HG03108 (cell line): Measurements from ENCODE around the gene MOB1B.
"Not testable (repeated sequence)": the region's sequence is repeated elsewhere in the genome, so short reads cannot be mapped to it uniquely, and the experiment has no call there.

Experiments
- ATAC-seq: cut with Tn5 transposase; IDR thresholded peaks from one replicate; pipeline ENCODE4 v1.9.1; 2021; ENCODE audit warnings: moderate library complexity; ENCODE audit not compliant: unreplicated experiment

Gene MOB1B

DNA sequence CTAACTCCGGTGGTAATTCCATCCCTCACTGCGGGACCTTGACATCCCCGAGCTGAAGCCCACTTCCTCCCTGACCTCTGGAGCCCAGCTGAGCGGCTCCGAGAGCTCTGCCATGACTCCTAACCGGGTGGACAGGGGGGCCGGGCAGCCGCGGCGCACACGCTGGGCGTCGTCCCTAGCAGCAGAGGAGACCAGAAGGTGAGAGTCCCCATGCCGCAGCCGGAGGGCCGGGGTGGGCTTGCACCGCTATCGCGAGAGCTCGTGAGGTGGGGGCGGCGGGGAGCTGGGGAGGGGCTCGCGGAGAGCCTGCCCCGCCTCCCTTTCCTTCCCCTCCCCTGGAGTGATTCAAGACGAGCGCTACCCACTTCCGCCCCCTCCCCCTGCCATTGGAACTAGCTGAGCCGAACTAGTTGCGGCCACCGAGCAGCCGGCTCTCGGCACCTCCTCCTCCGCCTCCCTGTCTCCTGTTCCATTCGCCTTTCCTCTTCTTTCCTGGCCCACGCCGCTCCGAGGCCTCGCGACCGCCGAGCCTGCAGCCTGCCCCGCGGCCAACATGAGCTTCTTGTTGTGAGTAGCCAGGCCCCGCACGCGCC is at the start of gene MOB1B:
Gene MOB1B (plus strand): TSS at position 386 of the 593 bp plus-strand sequence. CDS start 168 bp downstream, at position 554.
- peak; percentile 96 for ATAC-seq

- ATAC-seq: no peak
These were observed 46.7 kb upstream of the MOB1B start for GRCh38 chr4:70855464-70855863.

DNA sequence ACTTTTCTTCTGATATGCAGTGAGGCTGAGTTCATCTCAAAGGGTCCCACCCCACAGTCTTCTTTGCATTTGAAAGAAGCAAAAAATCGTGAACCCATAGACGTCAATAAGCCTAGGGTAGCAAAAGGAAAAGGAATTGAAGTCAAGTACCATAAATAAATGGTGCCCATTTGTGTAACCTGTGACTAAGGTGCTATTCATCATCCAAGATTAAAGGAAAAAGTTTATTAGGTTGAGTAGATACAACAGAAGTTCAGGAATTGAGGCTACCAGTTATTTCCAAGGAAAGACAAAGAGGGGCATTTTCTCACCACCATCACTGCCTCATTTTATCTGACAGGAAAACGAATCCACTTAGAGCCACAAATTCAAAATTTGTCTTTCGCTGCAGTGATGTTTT is 43.7 kb upstream of the MOB1B start:
- no peak for ATAC-seq

- ATAC-seq: no peak
These were observed 43.1 kb upstream of the MOB1B start for GRCh38 chr4:70859066-70859465.

DNA sequence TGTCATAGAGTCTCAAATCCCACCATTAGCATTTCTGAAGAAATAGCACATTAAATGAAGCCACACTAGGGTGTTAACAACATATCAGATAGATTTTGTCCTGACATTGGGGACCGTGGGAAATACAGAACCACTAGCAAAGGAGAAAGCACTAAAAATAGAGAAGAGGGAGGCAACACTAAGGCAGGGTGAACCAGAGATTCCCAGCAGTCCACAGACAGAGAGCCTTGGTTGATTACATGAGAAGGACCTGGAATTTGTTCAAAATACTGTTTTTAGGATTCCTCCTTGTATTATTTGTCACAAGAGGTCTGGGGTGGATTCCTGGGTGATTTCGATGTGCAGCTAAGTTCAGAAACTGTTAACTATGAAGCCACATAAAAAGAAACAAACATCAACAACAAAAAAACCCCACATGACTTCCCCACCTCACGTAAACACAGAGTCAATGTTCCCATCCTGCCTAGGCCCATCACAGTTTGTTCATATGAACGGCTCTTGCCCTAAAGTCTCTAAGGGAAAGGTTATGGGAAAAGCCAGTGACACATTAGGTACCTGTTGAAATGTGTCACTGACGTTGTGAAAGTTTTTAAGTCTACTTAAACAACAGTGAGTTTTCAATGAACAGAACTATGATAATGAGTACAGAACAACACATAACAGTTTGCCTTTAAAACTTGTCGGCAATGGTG is 38.9 kb upstream of the MOB1B start:
- ATAC-seq: peak; percentile 77

- ATAC-seq: no peak
These were observed 33.4 kb upstream of the MOB1B start for GRCh38 chr4:70868778-70869177.

DNA sequence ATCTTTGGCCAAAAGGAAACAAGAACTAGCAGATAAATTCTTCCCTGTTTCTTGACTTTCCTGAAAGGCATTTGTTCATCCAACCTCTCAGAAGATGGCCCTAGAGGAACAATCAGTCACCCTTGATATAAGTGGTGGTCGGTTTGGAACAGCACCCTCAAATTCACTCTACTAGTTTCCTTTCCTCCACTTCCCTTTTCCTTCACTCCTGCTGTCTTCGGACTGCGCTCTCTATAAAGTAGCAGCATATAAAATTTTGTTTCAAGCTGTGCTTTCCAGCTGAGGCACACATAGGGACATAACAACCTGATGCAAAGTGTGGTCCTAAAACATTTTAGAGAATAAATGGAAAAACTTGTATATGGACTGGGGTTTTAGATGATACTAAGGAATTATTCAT is 29.0 kb upstream of the MOB1B start:
- no peak for ATAC-seq

DNA sequence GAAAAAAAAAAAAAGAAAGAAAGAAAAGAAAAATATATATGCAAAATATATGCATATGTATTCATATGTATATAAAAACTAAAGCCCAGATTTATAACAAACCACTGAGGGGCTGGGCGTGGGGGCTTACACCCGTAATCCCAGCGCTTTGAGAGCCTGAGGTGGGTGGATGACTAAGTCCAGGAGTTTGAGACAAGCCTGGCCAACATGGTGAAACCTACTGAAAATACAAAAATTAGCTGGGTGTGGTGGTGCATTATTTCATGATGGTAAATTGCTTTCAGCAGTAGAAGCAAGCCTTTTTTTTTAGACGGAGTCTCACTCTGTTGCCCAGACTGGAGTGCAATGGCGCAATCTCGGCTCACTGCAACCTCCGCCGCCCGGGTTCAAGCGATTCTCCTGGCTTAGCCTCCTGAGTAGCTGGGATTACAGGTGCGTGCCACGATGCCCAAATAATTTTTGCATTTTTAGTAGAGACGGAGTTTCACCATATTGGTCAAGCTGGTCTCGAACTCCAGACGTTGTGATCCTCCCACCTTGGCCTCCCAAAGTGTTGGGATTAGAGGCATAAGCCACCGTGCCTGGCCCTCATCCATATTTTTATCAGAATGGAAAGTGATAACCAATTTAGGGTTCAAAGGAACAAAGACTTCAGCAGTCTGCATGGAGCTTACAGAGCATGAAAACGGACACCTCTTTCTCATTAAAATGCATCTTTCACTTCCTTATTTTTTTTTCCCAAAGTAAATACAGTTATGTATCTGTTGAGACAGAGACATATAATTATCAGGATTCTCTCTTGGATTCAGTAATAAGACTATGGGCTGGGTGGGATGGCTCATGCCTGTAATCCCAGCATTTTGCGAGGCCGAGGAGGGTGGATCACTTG is 27.7 kb upstream of the MOB1B start:
- ATAC-seq: peak; percentile 68

- ATAC-seq: no peak
These were observed 24.6 kb upstream of the MOB1B start for GRCh38 chr4:70877556-70877955.

DNA sequence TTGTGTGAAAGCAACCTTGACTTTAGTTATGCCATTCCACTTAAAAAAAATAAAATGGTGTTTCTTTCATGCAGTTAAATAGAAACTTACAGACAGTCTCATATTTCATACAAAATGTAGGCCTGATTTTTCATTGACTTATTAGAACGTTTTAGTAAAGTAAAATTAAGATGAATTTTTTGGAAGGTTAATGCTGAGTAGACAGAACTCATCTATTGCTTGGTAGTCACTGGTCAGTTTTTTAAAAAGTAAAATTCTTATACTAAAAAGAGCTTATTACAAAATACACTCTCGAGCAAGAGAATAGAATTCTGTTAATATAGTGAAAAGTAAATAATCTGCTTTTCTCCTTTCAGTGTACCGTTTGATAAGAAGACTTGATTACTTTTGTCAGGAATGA is 21.4 kb upstream of the MOB1B start:
- ATAC-seq: no peak

GRCh38 chr4:70885174-70885573 is 17.0 kb upstream of the MOB1B start:
- no peak for ATAC-seq

- ATAC-seq: no peak
These were observed 9.9 kb upstream of the MOB1B start for GRCh38 chr4:70892086-70892769.

GRCh38 chr4:70893790-70894189 is 8.4 kb upstream of the MOB1B start:
- no peak for ATAC-seq

- no peak for ATAC-seq
These were observed 6.8 kb upstream of the MOB1B start for GRCh38 chr4:70895405-70895804.

- ATAC-seq: peak; percentile 77
These were observed 6.2 kb upstream of the MOB1B start for GRCh38 chr4:70895811-70896491.

DNA sequence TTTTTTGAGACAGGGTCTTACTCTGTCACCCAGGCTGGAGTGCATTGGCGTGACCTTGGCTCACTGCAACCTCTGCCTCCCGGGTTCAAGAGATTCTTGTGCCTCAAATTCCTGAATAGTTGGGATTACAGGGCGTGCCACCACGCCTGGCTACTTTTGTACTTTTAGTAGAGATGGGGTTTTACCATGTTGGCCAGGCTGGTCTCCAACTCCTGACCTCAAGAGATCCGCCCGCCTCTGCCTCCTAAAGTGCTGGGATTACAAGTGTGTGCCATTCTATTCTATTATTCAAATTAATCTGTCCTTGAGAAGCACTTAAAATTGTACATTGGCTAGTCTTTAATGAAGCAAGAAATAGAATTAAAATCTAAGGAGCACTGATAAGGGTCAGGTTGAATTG is 3.6 kb upstream of the MOB1B start:
- ATAC-seq: not testable (repeated sequence)

DNA sequence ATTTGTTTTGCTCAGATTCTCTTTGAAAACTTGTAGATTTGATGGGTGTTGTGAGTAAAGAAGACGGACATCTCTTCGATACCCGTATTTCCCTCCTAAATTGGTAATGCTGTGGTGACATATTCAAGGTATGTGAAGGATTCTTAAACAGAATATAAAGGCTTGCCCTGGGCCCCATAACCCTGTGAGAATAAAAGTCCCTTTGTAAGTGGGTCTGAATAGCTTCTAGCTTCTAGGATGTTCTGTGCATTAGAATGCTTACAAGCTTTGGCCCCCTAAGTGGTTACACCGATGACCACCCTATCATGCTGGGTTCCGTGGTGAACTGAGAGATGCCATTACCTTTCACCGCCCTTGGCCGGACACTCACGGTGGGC is 574 bp upstream of the MOB1B start:
- no peak for ATAC-seq

- peak; percentile 33 for ATAC-seq
These were observed 565 bp downstream of the MOB1B start for GRCh38 chr4:70902577-70903290.

- ATAC-seq: no peak
These were observed 1.1 kb downstream of the MOB1B start for GRCh38 chr4:70903291-70903603.

DNA sequence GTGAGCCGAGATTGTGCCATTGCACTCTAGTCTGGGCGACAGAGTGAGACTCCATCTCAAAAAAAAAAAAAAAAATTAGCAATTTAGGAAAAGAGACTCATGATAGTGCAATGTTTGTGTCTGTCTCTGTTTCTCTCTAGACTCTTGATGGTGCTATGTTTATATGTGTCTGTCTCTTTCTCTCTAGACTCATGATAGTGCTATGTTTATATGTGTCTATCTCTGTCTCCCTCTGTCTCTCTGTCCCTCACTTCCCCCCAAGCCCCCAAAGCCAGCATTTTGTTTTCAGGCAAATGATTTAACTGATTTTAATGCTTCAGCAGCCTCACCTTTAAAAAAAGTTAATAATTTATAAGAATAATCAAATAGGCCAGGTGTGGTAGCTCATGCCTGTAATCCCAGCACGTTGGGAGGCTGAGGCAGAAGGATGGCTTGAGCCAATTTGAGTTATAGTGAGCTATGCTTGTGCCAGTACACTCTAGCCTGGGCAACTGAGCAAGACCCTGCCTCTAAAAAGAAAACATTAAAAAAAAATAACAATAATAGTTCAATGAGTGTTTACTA is 6.9 kb downstream of the MOB1B start:
- no peak for ATAC-seq
